Measurements from ENCODE around the gene CPNE8.

DNA sequence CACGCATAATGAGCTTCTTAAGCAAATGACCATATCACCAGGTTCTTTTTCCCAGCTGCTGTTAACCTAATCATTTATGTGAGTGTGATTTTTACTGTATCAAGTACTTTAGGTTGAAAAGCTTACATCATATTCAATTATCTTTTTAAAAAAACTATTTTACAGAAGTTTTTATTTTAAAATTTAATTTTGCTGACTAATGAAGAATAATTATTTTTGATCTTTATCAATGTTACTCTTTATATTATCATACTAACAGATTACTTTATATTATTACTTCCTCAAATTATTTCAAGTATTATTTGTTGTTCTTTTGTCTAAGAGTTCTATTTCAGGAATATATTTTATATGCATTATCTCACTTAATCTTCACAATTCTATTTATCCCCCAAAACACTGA, 236.3 kb downstream of the CPNE8 start:
- TF ChIP-seq CTCF (IDR thresholded peaks at IDR 0.05) (no peak), POLR2A (IDR thresholded peaks at IDR 0.05; ENCODE audit: low read length) (no peak), SMC3 (IDR thresholded peaks at IDR 0.05) (no peak), E2F6 (IDR thresholded peaks at IDR 0.05; ENCODE audit: borderline replicate concordance, low read depth) (no peak), BHLHE40 (IDR thresholded peaks at IDR 0.05; ENCODE audit: low read depth, low read length) (no peak), CBX8 (IDR thresholded peaks at IDR 0.05) (no peak), RAD21 (conservative IDR thresholded peaks at IDR 0.05 in 1 of 2, IDR thresholded peaks at IDR 0.05 in 1 of 2) (no peak), ZFP36 (IDR thresholded peaks at IDR 0.05; ENCODE audit: borderline replicate concordance, partially characterized antibody) (no peak), NPAS2 (CRISPR knock-in tag; IDR thresholded peaks at IDR 0.05; ENCODE audit: borderline replicate concordance) (no peak), USF2 (IDR thresholded peaks at IDR 0.05) (no peak), RFX5 (IDR thresholded peaks at IDR 0.05) (no peak)
- TF ChIP-seq, protein P1, sequence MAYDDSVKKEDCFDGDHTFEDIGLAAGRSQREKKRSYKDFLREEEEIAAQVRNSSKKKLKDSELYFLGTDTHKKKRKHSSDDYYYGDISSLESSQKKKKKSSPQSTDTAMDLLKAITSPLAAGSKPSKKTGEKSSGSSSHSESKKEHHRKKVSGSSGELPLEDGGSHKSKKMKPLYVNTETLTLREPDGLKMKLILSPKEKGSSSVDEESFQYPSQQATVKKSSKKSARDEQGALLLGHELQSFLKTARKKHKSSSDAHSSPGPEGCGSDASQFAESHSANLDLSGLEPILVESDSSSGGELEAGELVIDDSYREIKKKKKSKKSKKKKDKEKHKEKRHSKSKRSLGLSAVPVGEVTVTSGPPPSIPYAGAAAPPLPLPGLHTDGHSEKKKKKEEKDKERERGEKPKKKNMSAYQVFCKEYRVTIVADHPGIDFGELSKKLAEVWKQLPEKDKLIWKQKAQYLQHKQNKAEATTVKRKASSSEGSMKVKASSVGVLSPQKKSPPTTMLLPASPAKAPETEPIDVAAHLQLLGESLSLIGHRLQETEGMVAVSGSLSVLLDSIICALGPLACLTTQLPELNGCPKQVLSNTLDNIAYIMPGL (CRISPR knock-in tag; IDR thresholded peaks at IDR 0.05; ENCODE audit: borderline replicate concordance) = no peak
- TF ChIP-seq, protein P2, sequence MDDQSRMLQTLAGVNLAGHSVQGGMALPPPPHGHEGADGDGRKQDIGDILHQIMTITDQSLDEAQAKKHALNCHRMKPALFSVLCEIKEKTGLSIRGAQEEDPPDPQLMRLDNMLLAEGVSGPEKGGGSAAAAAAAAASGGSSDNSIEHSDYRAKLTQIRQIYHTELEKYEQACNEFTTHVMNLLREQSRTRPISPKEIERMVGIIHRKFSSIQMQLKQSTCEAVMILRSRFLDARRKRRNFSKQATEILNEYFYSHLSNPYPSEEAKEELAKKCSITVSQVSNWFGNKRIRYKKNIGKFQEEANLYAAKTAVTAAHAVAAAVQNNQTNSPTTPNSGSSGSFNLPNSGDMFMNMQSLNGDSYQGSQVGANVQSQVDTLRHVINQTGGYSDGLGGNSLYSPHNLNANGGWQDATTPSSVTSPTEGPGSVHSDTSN (IDR thresholded peaks at IDR 0.05) = no peak
